GM12878 (cell line): ENCODE measurements around the gene CORO1C. TPM values are rescaled to one million over a fixed set of nuclear protein-coding genes. Genes with fewer than 3 reads are reported as not detected.

Source experiments
- ATAC-seq: fragments of 200-7000 bp; cut with Tn5 transposase; 3 replicates; pipeline ENCODE4 v1.9.1; 2020; ENCODE audit warnings: mild to moderate bottlenecking, moderate library complexity
- BruUV-seq: library from RNA; stranded (reverse); fragments of 400-500 nt; replicated peaks from 2 replicates; lab custom pipeline; 2021; lab: Mats Ljungman, UMichigan
- CTCF ChIA-PET: fragments of 300-600 bp; sonication (Branson Sonifier 250); formaldehyde crosslinking; extraction: SDS; loops from one replicate; lab custom pipeline; 2021; ENCODE audit warnings: inconsistent platforms; lab: Yijun Ruan, JAX
- POLR2A ChIA-PET: fragments of 350-600 bp; formaldehyde crosslinking; extraction: SDS; loops from one replicate; lab custom pipeline; 2021; ENCODE audit warnings: inconsistent platforms; lab: Charles Lee
- RAD21 ChIA-PET: fragments of 300-600 bp; sonication (Branson Sonifier 250); formaldehyde crosslinking; loops from one replicate; lab custom pipeline; 2023; ENCODE audit warnings: antibody characterized with exemption; ENCODE audit not compliant: unreplicated experiment; lab: Charles Lee
- SMC1A ChIA-PET: fragments of 300-600 bp; sonication (Branson Sonifier 250); formaldehyde crosslinking; loops from one replicate; lab custom pipeline; 2023; ENCODE audit not compliant: unreplicated experiment, uncharacterized antibody; lab: Charles Lee
- DNase-seq: peaks from one replicate; pipeline ENCODE4 v3.0.0-alpha.2; 2011; ENCODE audit warnings: low read depth, low spot score
- FAIRE-seq: peaks from 3 replicates; lab custom pipeline; 2011; peaks lifted over from hg19 to GRCh38; lab: Jason Lieb, UNC
- H2AFZ ChIP-seq: 2 replicates; pipeline ENCODE4 v1.6.0; 2011; ENCODE audit warnings: low read depth, low read length, control low read depth; ENCODE audit not compliant: control insufficient read depth
- H3K27ac ChIP-seq: 2 replicates; pipeline ENCODE4 v1.5.1; 2011; ENCODE audit warnings: control low read depth; ENCODE audit not compliant: control insufficient read depth, insufficient read depth
- H3K27me3 ChIP-seq, 2 experiments: replicated peaks in 1 of 2; 2 replicates each; pipeline versions ENCODE4 v1.6.0 to v1.6.1; 2011; ENCODE audit warnings: low read length in 1 of 2; ENCODE audit not compliant: control insufficient read depth in 2 of 2, insufficient read depth in 2 of 2
- H3K36me3 ChIP-seq, 2 experiments: 2 replicates each; pipeline ENCODE4 v1.5.1; 2011; ENCODE audit warnings: low read length in 1 of 2; ENCODE audit not compliant: control insufficient read depth in 2 of 2, insufficient read depth in 2 of 2
- H3K4me1 ChIP-seq: 2 replicates; pipeline ENCODE4 v1.6.1; 2011; ENCODE audit warnings: mild to moderate bottlenecking, low read length, moderate library complexity, mixed read lengths; ENCODE audit not compliant: control insufficient read depth, insufficient read depth
- H3K4me2 ChIP-seq: 2 replicates; pipeline ENCODE4 v1.6.0; 2011; ENCODE audit warnings: control low read depth; ENCODE audit not compliant: control insufficient read depth, insufficient read depth
- H3K4me3 ChIP-seq: fragments of 200-600 bp; sonication (generic); 2 replicates; pipeline ENCODE4 v1.5.1; 2016
- H3K79me2 ChIP-seq: 2 replicates; pipeline ENCODE4 v1.6.0; 2011; ENCODE audit warnings: low read length; ENCODE audit not compliant: control insufficient read depth, insufficient read depth
- H3K9ac ChIP-seq: 2 replicates; pipeline ENCODE4 v1.8.0; 2011; ENCODE audit warnings: low read length, control low read depth, mixed read lengths; ENCODE audit not compliant: control insufficient read depth, insufficient read depth
- H3K9me3 ChIP-seq: replicated peaks from 3 replicates; pipeline ENCODE4 v1.5.1; 2011; ENCODE audit warnings: mild to moderate bottlenecking, low read length; ENCODE audit not compliant: control insufficient read depth, insufficient read depth
- H4K20me1 ChIP-seq: 2 replicates; pipeline ENCODE4 v1.6.0; 2011; ENCODE audit not compliant: control insufficient read depth, insufficient read depth
- ATF7 ChIP-seq: fragments of 450-650 bp; IDR thresholded peaks from 2 replicates; pipeline ENCODE4 v1.6.1; 2016; ENCODE audit warnings: low read depth, mild to moderate bottlenecking
- BHLHE40 ChIP-seq, 2 experiments: fragments of 450-650 bp in 1 of 2; IDR thresholded peaks; 2 replicates each; pipeline ENCODE4 v1.6.1; 2011 to 2017; ENCODE audit warnings: low read depth in 2 of 2, borderline replicate concordance in 1 of 2, improper control_type of control experiment in 1 of 2, low read length in 1 of 2, mild to moderate bottlenecking in 1 of 2
- CHD2 ChIP-seq: IDR thresholded peaks from 2 replicates; pipeline ENCODE4 v1.6.1; 2011; ENCODE audit warnings: low read depth, low read length, improper control_type of control experiment, borderline replicate concordance
- CREB1 ChIP-seq: IDR thresholded peaks from 2 replicates; pipeline ENCODE4 v1.6.1; 2012; ENCODE audit warnings: low read depth, mild to moderate bottlenecking, inconsistent platforms
- EZH2 ChIP-seq: IDR thresholded peaks from 2 replicates; pipeline ENCODE4 v1.6.1; 2012; ENCODE audit warnings: low read depth, mild to moderate bottlenecking, control low read depth, inconsistent platforms, low read length, borderline replicate concordance; ENCODE audit not compliant: control insufficient read depth
- FOXK2 ChIP-seq: fragments of 450-650 bp; IDR thresholded peaks from 2 replicates; pipeline ENCODE4 v1.6.1; 2017; ENCODE audit warnings: mild to moderate bottlenecking, moderate library complexity
- HDAC6 ChIP-seq: fragments of 200-600 bp; sonication (generic); IDR thresholded peaks from one replicate; pipeline ENCODE4 v1.8.0; 2017; ENCODE audit warnings: antibody characterized with exemption; ENCODE audit not compliant: unreplicated experiment
- HDGF ChIP-seq: fragments of 450-650 bp; IDR thresholded peaks from 2 replicates; pipeline ENCODE4 v1.6.1; 2016; ENCODE audit warnings: antibody characterized with exemption
- IKZF1 ChIP-seq: fragments of 450-650 bp; conservative IDR thresholded peaks from 2 replicates; pipeline ENCODE4 v1.6.1; 2017; ENCODE audit warnings: antibody characterized with exemption, mild to moderate bottlenecking
- KAT2A ChIP-seq: conservative IDR thresholded peaks from 2 replicates; pipeline ENCODE4 v1.6.1; 2011; ENCODE audit warnings: low read depth, low read length; ENCODE audit not compliant: control insufficient read depth
- PAX5 ChIP-seq: IDR thresholded peaks from 2 replicates; pipeline ENCODE4 v1.6.1; 2011; ENCODE audit warnings: low read depth, low read length, borderline replicate concordance
- PML ChIP-seq: IDR thresholded peaks from 2 replicates; pipeline ENCODE4 v1.6.1; 2012; ENCODE audit warnings: low read length, inconsistent platforms
- POLR2AphosphoS5 ChIP-seq: IDR thresholded peaks from 2 replicates; pipeline ENCODE4 v1.6.1; 2011; ENCODE audit warnings: mild to moderate bottlenecking, low read length, inconsistent platforms
- RELA ChIP-seq: fragments of 450-650 bp; IDR thresholded peaks from 2 replicates; pipeline ENCODE4 v1.8.0; 2014; ENCODE audit warnings: borderline replicate concordance; ENCODE audit not compliant: partially characterized antibody
- SREBF2 ChIP-seq: IDR thresholded peaks from 2 replicates; pipeline ENCODE4 v1.6.1; 2012; ENCODE audit warnings: mild to moderate bottlenecking, low read length
- TARDBP ChIP-seq: IDR thresholded peaks from 2 replicates; pipeline ENCODE4 v1.6.1; 2016; ENCODE audit warnings: borderline replicate concordance
- ZBED1 ChIP-seq: IDR thresholded peaks from 2 replicates; pipeline ENCODE4 v1.6.1; 2016; ENCODE audit warnings: borderline replicate concordance
- ZNF217 ChIP-seq: fragments of 450-650 bp; IDR thresholded peaks from 2 replicates; pipeline ENCODE4 v1.6.1; 2017; ENCODE audit warnings: antibody characterized with exemption, mild to moderate bottlenecking
- WGBS: methylation state at CpG from one replicate; pipeline ENCODE4 v1.1.6; 2016; ENCODE audit warnings: low lambda C conversion rate; ENCODE audit not compliant: insufficient replicate concordance, insufficient coverage; ENCODE audit errors: missing lambda C conversion rate; 5-methylcytosine and 5-hydroxymethylcytosine counted together
- in situ Hi-C: fragments of 300-500 bp; cut with MboI; formaldehyde crosslinking; loops from 9 replicates; pipeline ENCODE4 v1.14.3; 2018; ENCODE audit warnings: mixed read lengths
- intact Hi-C: fragments of 100-400 bp; cut with micrococcal nuclease; formaldehyde crosslinking; loops from one replicate; pipeline ENCODE4 v1.14.2; 2022; ENCODE audit not compliant: unreplicated experiment
- polyA plus RNA-seq, 11 experiments: library from polyadenylated mRNA; depleted of rRNA in 4 of 11; unstranded in 6 of 11; stranded (reverse) in 5 of 11; fragments of >200 nt; fragmentation: Nextera tagmentation in 4 of 11; fragmentation: Illumina TruSeq in 1 of 11; extraction: Ambion mirVana in 4 of 11; extraction: Trizol in 1 of 11; gene quantifications; 1 replicate in 1 of 11; 2 replicates in 10 of 11; pipeline versions ENCODE4 v1.2.1 to v1.2.3, GENCODE V29; 2011 to 2016; ENCODE audit warnings: inconsistent platforms in 2 of 11, missing spikeins in 2 of 11, low read depth in 1 of 11
- total RNA-seq, 4 experiments: library from RNA; depleted of rRNA in 3 of 4; stranded (reverse); fragments of >200 nt in 3 of 4; fragmentation: Illumina TruSeq in 1 of 4; extraction: Trizol in 1 of 4; gene quantifications; 2 replicates each; pipeline versions ENCODE4 v1.2.1 to v1.2.3, GENCODE V29; 2013 to 2021
- TF ChIP-seq, protein P1 (sequence below): fragments of 450-650 bp; IDR thresholded peaks from 2 replicates; pipeline ENCODE4 v1.6.1; 2016; ENCODE audit warnings: mild to moderate bottlenecking, moderate library complexity, borderline replicate concordance

The CORO1C gene
- total and polyA plus RNA-seq, 10 of the 15 experiments (the other 5 are each of a cell fraction or from before 2014, with no cell fraction given) = 52.7 to 254 (median 171) TPM

- SMC1A ChIA-PET = interaction anchor here (0.6 to 11.9 kb wide), 63 partner anchors 10 to 430 kb away, joined by 3 to 293 read pairs (median 6); partner anchors contain the start of genes CORO1C, SELPLG and SSH1
- peaks cover 51% of the 10 kb centered on the region for H3K4me1 ChIP-seq
- BruUV-seq = no TSS peak
- in situ Hi-C loops = loop anchor here (5.0 to 10.0 kb wide), 3 partner anchors 138 to 430 kb away; partner anchors contain the start of genes ALKBH2 and UNG
- CTCF ChIA-PET = interaction anchor here (0.7 to 11.0 kb wide), 67 partner anchors 8 to 431 kb away, joined by 3 to 252 read pairs (median 5); partner anchors contain the start of genes ALKBH2, ISCU, SELPLG and SSH1
- under 1% methylated on average over 5 of the region's 5 CpGs for WGBS
- ATAC-seq = peak; percentile 92
- H3K4me2 ChIP-seq = peak overlapping the region; percentile 92
- H3K9ac ChIP-seq = peak overlapping the region; percentile 65
- H3K79me2 ChIP-seq = peaks cover 61% of the 10 kb centered on the region
- RAD21 ChIA-PET = interaction anchor here (0.7 to 8.8 kb wide), 47 partner anchors 9 to 428 kb away, joined by 3 to 221 read pairs (median 8); partner anchors contain the start of genes ALKBH2, CORO1C, ISCU and SART3
- H3K36me3 ChIP-seq = peaks cover 8 to 20% of the 10 kb centered on the region in 2 experiments
- no peaks in the 10 kb centered on the region; the same call in 1 of the 3 replicates for H3K9me3 ChIP-seq
- H3K27me3 ChIP-seq = no peaks in the 10 kb centered on the region
- H4K20me1 ChIP-seq = no peaks in the 10 kb centered on the region
- peak; percentile 91 for DNase-seq
- POLR2A ChIA-PET = interaction anchor here (0.5 to 3.2 kb wide), 38 partner anchors 9 to 428 kb away, joined by 3 to 30 read pairs (median 5); partner anchors contain the start of genes ALKBH2, SELPLG, SSH1 and USP30
- intact Hi-C loops = loop anchor here (1.0 to 2.0 kb wide), 7 partner anchors 28 to 429 kb away; partner anchors contain the start of genes ALKBH2 and CORO1C
- H2AFZ ChIP-seq = peak overlapping the region; percentile 19; the same call in 1 of the 2 replicates
- FAIRE-seq = peak; percentile 85
- peak overlapping the region; percentile 43 for H3K4me3 ChIP-seq
- peak overlapping the region; percentile 96 for H3K27ac ChIP-seq
- TF ChIP-seq ZNF217 (peak; percentile 71; the same call in 1 of the 2 replicates), PML (peak; percentile 29; the same call in 1 of the 2 replicates), CREB1 (0 out of 2 replicates have a peak, but pooled peaks have one; percentile 43), CHD2 (peak; percentile 48; the same call in 1 of the 2 replicates), HDGF (0 out of 2 replicates have a peak, but pooled peaks have one; percentile 44), IKZF1 (peak; percentile 68), RELA (no peak), EZH2 (no peak), SREBF2 (no peak), ATF7 (peak; percentile 24; the same call in 1 of the 2 replicates), FOXK2 (no peak), ZBED1 (no peak), POLR2AphosphoS5 (peak; percentile 56; the same call in 1 of the 2 replicates), KAT2A (no peak), PAX5 (0 out of 2 replicates have a peak, but pooled peaks have one; percentile 22), TARDBP (0 out of 2 replicates have a peak, but pooled peaks have one; percentile 52), HDAC6 (no peak), BHLHE40 (IDR thresholded peaks at IDR 0.05; ENCODE audit: borderline replicate concordance in 1 of 2, low read depth in 2 of 2, low read length in 1 of 2) (peak; percentile 47 to 65; a peak in 2 of 4 replicates)
- TF ChIP-seq, protein P1, sequence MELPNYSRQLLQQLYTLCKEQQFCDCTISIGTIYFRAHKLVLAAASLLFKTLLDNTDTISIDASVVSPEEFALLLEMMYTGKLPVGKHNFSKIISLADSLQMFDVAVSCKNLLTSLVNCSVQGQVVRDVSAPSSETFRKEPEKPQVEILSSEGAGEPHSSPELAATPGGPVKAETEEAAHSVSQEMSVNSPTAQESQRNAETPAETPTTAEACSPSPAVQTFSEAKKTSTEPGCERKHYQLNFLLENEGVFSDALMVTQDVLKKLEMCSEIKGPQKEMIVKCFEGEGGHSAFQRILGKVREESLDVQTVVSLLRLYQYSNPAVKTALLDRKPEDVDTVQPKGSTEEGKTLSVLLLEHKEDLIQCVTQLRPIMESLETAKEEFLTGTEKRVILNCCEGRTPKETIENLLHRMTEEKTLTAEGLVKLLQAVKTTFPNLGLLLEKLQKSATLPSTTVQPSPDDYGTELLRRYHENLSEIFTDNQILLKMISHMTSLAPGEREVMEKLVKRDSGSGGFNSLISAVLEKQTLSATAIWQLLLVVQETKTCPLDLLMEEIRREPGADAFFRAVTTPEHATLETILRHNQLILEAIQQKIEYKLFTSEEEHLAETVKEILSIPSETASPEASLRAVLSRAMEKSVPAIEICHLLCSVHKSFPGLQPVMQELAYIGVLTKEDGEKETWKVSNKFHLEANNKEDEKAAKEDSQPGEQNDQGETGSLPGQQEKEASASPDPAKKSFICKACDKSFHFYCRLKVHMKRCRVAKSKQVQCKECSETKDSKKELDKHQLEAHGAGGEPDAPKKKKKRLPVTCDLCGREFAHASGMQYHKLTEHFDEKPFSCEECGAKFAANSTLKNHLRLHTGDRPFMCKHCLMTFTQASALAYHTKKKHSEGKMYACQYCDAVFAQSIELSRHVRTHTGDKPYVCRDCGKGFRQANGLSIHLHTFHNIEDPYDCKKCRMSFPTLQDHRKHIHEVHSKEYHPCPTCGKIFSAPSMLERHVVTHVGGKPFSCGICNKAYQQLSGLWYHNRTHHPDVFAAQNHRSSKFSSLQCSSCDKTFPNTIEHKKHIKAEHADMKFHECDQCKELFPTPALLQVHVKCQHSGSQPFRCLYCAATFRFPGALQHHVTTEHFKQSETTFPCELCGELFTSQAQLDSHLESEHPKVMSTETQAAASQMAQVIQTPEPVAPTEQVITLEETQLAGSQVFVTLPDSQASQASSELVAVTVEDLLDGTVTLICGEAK = no peak
These were observed 66.7 kb downstream of the CORO1C start for GRCh38 chr12:108664338-108665258.
